Chondrocyte (in vitro differentiated cells): ENCODE data around the gene WDR33. TPM values are rescaled to one million over a fixed set of nuclear protein-coding genes. Genes with fewer than 3 reads are reported as not detected.
"Not testable (repeated sequence)": the region's sequence is repeated elsewhere in the genome, so short reads cannot be mapped to it uniquely, and the experiment has no call there.

Experiments
- DNase-seq: peaks from one replicate; pipeline ENCODE4 v3.0.0; 2021; ENCODE audit warnings: mixed read lengths, low spot score
- H3K27ac Mint-ChIP-seq: one replicate; pipeline ENCODE4 v1.8.0; 2021; ENCODE audit warnings: mild to moderate bottlenecking, moderate library complexity, mixed read lengths; ENCODE audit not compliant: unreplicated experiment
- H3K27me3 Mint-ChIP-seq: 2 replicates; pipeline ENCODE4 v1.8.0; 2021; ENCODE audit warnings: low read depth, mixed read lengths
- H3K36me3 Mint-ChIP-seq: 2 replicates; pipeline ENCODE4 v1.8.0; 2021; ENCODE audit warnings: low read depth, mixed read lengths
- H3K4me1 Mint-ChIP-seq: 2 replicates; pipeline ENCODE4 v1.8.0; 2021; ENCODE audit warnings: low read depth, mild to moderate bottlenecking, mixed read lengths
- H3K4me3 Mint-ChIP-seq: one replicate; pipeline ENCODE4 v1.8.0; 2021; ENCODE audit warnings: mild to moderate bottlenecking, moderate library complexity, mixed read lengths; ENCODE audit not compliant: unreplicated experiment
- H3K9me3 Mint-ChIP-seq: 2 replicates; pipeline ENCODE4 v1.8.0; 2021; ENCODE audit warnings: low read depth, mixed read lengths
- CTCF ChIP-seq: fragments of 200-600 bp; sonication (generic); IDR thresholded peaks from 2 replicates; pipeline ENCODE4 v1.5.0; 2021; ENCODE audit warnings: antibody characterized with exemption, mild to moderate bottlenecking, moderate library complexity
- total RNA-seq: library from RNA; stranded (reverse); gene quantifications from 3 replicates; pipeline ENCODE4 v1.2.1, GENCODE V29; 2021

Gene WDR33
- total RNA-seq, 1 donor from 2014 or later = 37.2 TPM

DNA sequence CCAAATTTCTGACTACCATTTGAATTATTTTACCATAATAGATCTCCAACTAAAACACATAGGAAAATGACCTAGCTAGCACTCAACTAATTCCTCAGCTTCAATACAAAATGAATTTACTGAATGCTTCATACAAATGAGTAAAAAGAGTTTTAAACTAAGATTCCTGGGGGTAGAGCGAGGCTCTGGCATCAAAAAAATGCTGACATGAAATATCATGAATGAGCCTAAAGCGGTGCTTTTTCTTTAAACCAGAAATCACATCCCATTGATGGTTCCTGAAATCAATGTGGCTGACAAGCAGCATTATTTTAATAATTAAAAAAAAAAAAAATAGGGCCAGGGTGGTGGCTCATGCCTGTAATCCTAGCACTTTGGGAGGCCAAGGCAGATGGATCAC, 32.1 kb downstream of the WDR33 start:
- TF ChIP-seq CTCF = no peak
- Mint-ChIP-seq H3K27ac (no peak overlapping the region), H3K4me3 (no peak overlapping the region), H3K9me3 (no peaks in the 10 kb centered on the region), H3K36me3 (peaks cover 1% of the 10 kb centered on the region), H3K4me1 (peaks cover 27% of the 10 kb centered on the region), H3K27me3 (no peaks in the 10 kb centered on the region)
- DNase-seq = no peak

DNA sequence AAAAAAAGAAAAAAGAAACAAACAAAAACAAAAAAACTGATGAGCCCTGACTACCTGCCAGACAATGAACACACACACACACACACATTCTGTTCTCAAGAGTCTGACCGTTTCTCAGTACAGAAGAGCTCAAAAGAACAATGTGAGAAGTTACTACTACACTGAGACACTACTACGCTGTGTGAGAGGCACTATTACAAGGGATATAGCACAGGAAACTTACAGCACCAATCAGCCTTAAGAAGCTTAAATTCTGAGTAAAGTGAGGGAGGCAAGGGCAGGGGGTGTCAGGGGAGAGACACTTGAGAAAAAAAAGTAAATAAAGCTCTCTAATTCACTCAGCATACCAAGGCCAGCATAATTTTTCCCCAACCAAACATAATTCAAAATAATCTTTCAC, 32.5 kb downstream of the WDR33 start:
- no peaks in the 10 kb centered on the region for H3K27me3 Mint-ChIP-seq
- peaks cover 27% of the 10 kb centered on the region for H3K4me1 Mint-ChIP-seq
- peaks cover 1% of the 10 kb centered on the region for H3K36me3 Mint-ChIP-seq
- no peak overlapping the region for H3K4me3 Mint-ChIP-seq
- H3K9me3 Mint-ChIP-seq = no peaks in the 10 kb centered on the region
- H3K27ac Mint-ChIP-seq = no peak overlapping the region
- no peak for DNase-seq
- TF ChIP-seq CTCF = no peak

DNA sequence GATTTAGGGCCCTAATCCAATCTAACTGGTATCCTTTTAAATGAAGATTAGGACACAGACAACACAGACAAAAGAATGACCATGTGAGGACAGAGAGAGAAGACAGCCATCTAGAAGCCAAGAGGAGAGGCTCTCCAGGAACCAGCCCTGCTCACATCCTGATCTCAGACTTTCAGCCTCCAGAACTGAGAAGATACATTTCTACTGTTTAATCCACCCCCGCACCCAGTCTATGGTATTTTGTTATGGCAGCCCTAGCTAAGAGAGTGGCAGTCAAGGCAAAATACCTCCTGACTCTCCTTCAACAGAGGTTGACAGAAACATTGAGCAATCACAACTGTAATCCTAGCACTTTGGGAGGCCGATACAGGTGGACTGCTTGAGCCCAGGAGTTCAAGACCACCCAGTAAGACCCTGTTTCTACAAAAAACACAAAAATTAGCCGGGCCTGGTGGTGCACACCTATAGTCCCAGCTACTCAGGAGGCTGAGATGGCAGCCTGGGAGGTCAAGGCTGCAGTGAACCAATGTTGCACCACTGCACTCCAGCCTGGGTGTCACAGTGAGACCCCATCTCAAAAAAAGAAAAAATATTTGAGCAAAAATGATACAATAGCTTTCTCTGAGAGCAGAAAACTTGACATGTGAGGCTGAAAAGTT, 34.7 kb downstream of the WDR33 start:
- H3K27ac Mint-ChIP-seq = no peak overlapping the region
- TF ChIP-seq CTCF = no peak
- no peak overlapping the region for H3K4me3 Mint-ChIP-seq
- peaks cover 1% of the 10 kb centered on the region for H3K36me3 Mint-ChIP-seq
- no peaks in the 10 kb centered on the region for H3K9me3 Mint-ChIP-seq
- no peaks in the 10 kb centered on the region for H3K27me3 Mint-ChIP-seq
- H3K4me1 Mint-ChIP-seq = peaks cover 33% of the 10 kb centered on the region
- DNase-seq = no peak

- no peak for DNase-seq
- peaks cover 4% of the 10 kb centered on the region for H3K36me3 Mint-ChIP-seq
- H3K27ac Mint-ChIP-seq = no peak overlapping the region
- H3K4me3 Mint-ChIP-seq = no peak overlapping the region
- H3K9me3 Mint-ChIP-seq = no peaks in the 10 kb centered on the region
- TF ChIP-seq CTCF = no peak
- peaks cover 20% of the 10 kb centered on the region for H3K4me1 Mint-ChIP-seq
- H3K27me3 Mint-ChIP-seq = no peaks in the 10 kb centered on the region
Observed at GRCh38 chr2:127771756-127772155, 39.2 kb downstream of the WDR33 start.

DNA sequence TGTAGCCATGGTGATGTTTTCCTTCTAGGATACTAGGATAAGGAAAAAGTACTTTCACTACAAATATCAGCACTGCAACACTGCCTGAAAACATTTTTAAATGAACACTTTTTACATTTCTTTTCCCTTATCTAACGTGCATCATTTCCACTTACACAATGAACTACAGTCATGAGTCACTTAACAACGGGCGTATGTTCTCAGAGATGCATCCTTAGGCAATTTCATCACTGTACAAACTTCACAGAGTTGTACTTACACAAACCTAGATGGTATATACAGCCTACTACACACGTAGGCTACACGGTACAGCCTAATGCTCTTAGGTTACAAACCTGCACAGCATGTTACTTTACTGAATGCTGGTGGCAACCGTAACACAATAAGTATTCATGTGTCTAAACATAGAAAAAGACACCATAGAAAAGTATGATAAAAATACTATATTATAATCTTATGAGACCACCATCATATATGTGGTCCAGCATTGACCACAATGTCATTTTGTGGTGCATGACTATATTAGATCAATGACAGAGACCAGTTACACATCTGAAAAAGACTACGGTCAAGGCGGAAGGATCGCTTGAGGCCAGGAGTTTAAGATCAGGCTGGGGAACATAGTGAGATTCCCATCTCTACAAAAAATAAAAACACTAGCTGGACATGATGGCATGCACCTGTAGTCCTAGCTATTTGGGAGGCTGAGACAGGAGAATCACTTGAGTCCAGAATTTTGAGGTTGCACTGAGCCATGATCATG, 39.8 kb downstream of the WDR33 start:
- Mint-ChIP-seq H3K9me3 (no peaks in the 10 kb centered on the region), H3K4me3 (no peak overlapping the region), H3K36me3 (peaks cover 4% of the 10 kb centered on the region), H3K27ac (peak overlapping the region; percentile 32), H3K4me1 (peaks cover 16% of the 10 kb centered on the region), H3K27me3 (no peaks in the 10 kb centered on the region)
- no peak for TF ChIP-seq CTCF
- no peak for DNase-seq

DNA sequence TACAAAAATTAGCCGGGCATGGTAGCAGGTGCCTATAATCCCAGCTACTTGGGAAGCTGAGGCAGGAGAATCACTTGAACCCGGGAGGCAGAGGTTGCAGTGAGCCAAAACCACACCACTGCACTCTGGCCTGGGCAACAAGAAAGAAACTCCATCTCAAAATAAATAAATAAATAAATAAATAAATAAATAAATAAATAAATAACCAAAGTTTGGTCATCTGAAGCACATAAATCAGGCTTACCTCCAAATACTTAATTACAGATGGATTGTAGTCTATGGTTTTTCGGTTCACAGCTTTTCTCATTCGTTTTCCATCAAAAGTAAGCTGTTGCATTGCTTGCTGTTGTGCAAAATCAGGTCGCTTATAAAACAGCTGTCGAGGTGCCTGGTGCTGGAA, 40.4 kb downstream of the WDR33 start:
- H3K36me3 Mint-ChIP-seq, H3K27me3 Mint-ChIP-seq, H3K27ac Mint-ChIP-seq, H3K4me3 Mint-ChIP-seq, H3K4me1 Mint-ChIP-seq, DNase-seq, H3K9me3 Mint-ChIP-seq: not testable (repeated sequence)
